Left lobe of liver (tissue), 2 donors: ENCODE data around the gene TRIM31. TPM values are rescaled to one million over a fixed set of nuclear protein-coding genes. Genes with fewer than 3 reads are reported as not detected.
"Not testable (repeated sequence)": the region's sequence is repeated elsewhere in the genome, so short reads cannot be mapped to it uniquely, and the experiment has no call there.

Experiments used
- ATAC-seq: fragments of 200-7000 bp; cut with Tn5 transposase; one replicate; pipeline ENCODE4 v1.9.1; 2020; ENCODE audit warnings: mild to moderate bottlenecking, moderate library complexity
- DNase-seq: peaks from one replicate; pipeline ENCODE4 v3.0.0-alpha.2; 2020; ENCODE audit warnings: low spot score
- total RNA-seq: library from RNA; stranded (reverse); gene quantifications from one replicate; pipeline ENCODE4 v1.2.1, GENCODE V29; 2021
- donor health status: DM: no; HTN: no; CAD: no; lungs with moderate emphysema.
- donor health status: DM: no; HTN: yes; CAD: no.

Gene TRIM31
- total RNA-seq, 1 donor from 2014 or later: not detected

- DNase-seq (no peak), ATAC-seq (no peak)
Observed at GRCh38 chr6:30149858-30150550, 37.1 kb upstream of the TRIM31 start.

- ATAC-seq (peak; percentile 38), DNase-seq (no peak)
Observed at GRCh38 chr6:30149234-30149633, 36.3 kb upstream of the TRIM31 start.

GRCh38 chr6:30147096-30147495 lies 34.2 kb upstream of the TRIM31 start:
- ATAC-seq (no peak), DNase-seq (no peak)

- DNase-seq: no peak
- no peak for ATAC-seq
Observed at GRCh38 chr6:30145818-30146217, 32.9 kb upstream of the TRIM31 start.

GRCh38 chr6:30144811-30145210 lies 31.9 kb upstream of the TRIM31 start:
- DNase-seq (no peak), ATAC-seq (no peak)

GRCh38 chr6:30143780-30144179 lies 30.9 kb upstream of the TRIM31 start:
- no peak for ATAC-seq
- no peak for DNase-seq

- no peak for DNase-seq
- ATAC-seq: no peak
Observed at GRCh38 chr6:30142665-30143064, 29.8 kb upstream of the TRIM31 start.

GRCh38 chr6:30140240-30140639 lies 27.4 kb upstream of the TRIM31 start:
- not testable (repeated sequence) for ATAC-seq

GRCh38 chr6:30136570-30137286 lies 23.8 kb upstream of the TRIM31 start:
- ATAC-seq (no peak), DNase-seq (no peak)

More at GRCh38 chr6:30140240-30140639, 27.4 kb upstream of the TRIM31 start:
- DNase-seq: not testable (repeated sequence)

GRCh38 chr6:30135757-30136156 lies 22.9 kb upstream of the TRIM31 start, which contains the start of gene TRIM40:
TSS of gene TRIM40 (plus strand) at chr6:30136140. CDS start at chr6:30137037, 897 bp downstream.
- ATAC-seq (no peak), DNase-seq (no peak)

- ATAC-seq: no peak
- no peak for DNase-seq
Observed at GRCh38 chr6:30135147-30135546, 22.3 kb upstream of the TRIM31 start.

- no peak for DNase-seq
- ATAC-seq: no peak
Observed at GRCh38 chr6:30131947-30132497, 19.1 kb upstream of the TRIM31 start.

GRCh38 chr6:30130887-30131862 lies 18.3 kb upstream of the TRIM31 start:
- ATAC-seq (peak; percentile 99), DNase-seq (peak; percentile 65)

- ATAC-seq: no peak
- DNase-seq: no peak
Observed at GRCh38 chr6:30130179-30130679, 17.3 kb upstream of the TRIM31 start.

- ATAC-seq (no peak), DNase-seq (no peak)
Observed at GRCh38 chr6:30129265-30130178, 16.6 kb upstream of the TRIM31 start.

GRCh38 chr6:30127238-30128093 lies 14.6 kb upstream of the TRIM31 start:
- ATAC-seq (no peak), DNase-seq (no peak)

- DNase-seq (no peak), ATAC-seq (no peak)
Observed at GRCh38 chr6:30122515-30122914, 9.6 kb upstream of the TRIM31 start.
